HCT116 (cell line): Measurements from ENCODE around the gene PAMR1.

Experiments
- FOSL1 ChIP-seq: IDR thresholded peaks from 2 replicates; pipeline ENCODE4 v1.6.1; 2012; ENCODE audit warnings: low read depth
- JUND ChIP-seq: IDR thresholded peaks from 2 replicates; pipeline ENCODE4 v1.6.1; 2012
- POLR2A ChIP-seq: IDR thresholded peaks from 2 replicates; pipeline ENCODE4 v1.7.0; 2011; ENCODE audit warnings: borderline replicate concordance; ENCODE audit not compliant: insufficient read depth, insufficient read length; ENCODE audit errors: extremely low read depth
- SRF ChIP-seq: IDR thresholded peaks from 2 replicates; pipeline ENCODE4 v1.6.1; 2012; ENCODE audit warnings: low read depth
- TF ChIP-seq, protein P1 (sequence below), 3 experiments: fragments of 200-600 bp in 1 of 3; sonication (generic) in 1 of 3; IDR thresholded peaks in 2 of 3; conservative IDR thresholded peaks in 1 of 3; 2 replicates each; pipeline ENCODE4 v1.5.1; 2012 to 2017; ENCODE audit warnings: low read depth in 2 of 3, low read length in 2 of 3, antibody characterized with exemption in 1 of 3, borderline replicate concordance in 1 of 3, control low read depth in 1 of 3, mild to moderate bottlenecking in 1 of 3, mixed read lengths in 1 of 3, mixed run types in 1 of 3, moderate library complexity in 1 of 3; ENCODE audit not compliant: insufficient read depth in 1 of 3

- TF ChIP-seq SRF (no peak), JUND (no peak), POLR2A (no peak), FOSL1 (no peak)
- TF ChIP-seq, protein P1, sequence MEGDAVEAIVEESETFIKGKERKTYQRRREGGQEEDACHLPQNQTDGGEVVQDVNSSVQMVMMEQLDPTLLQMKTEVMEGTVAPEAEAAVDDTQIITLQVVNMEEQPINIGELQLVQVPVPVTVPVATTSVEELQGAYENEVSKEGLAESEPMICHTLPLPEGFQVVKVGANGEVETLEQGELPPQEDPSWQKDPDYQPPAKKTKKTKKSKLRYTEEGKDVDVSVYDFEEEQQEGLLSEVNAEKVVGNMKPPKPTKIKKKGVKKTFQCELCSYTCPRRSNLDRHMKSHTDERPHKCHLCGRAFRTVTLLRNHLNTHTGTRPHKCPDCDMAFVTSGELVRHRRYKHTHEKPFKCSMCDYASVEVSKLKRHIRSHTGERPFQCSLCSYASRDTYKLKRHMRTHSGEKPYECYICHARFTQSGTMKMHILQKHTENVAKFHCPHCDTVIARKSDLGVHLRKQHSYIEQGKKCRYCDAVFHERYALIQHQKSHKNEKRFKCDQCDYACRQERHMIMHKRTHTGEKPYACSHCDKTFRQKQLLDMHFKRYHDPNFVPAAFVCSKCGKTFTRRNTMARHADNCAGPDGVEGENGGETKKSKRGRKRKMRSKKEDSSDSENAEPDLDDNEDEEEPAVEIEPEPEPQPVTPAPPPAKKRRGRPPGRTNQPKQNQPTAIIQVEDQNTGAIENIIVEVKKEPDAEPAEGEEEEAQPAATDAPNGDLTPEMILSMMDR (IDR thresholded peaks at IDR 0.05 in 2 of 3, conservative IDR thresholded peaks at IDR 0.05 in 1 of 3; ENCODE audit: borderline replicate concordance in 1 of 3, insufficient read depth in 1 of 3, low read depth in 2 of 3, low read length in 2 of 3) = no peak
Observed at GRCh38 chr11:35546317-35546716, 20.9 kb upstream of the PAMR1 start.
